ENCODE data around the gene FPR3.

DNA sequence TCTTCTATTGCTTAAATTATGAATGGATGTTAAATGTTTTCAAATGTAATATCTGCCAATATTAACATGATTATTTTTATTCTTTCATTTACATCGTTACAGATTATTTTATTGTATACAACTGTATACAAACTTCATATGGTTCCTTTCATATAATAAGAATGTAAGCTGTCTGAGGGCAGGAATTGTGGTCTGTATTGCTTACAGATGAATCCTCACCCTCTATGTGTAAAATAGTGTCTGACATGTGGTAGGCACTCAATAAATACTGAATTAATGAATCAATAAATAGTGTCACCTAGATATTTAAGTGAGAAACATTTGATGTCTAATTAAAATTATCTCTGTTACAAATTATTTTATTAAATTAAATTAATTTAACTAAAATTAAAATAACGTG, 7.8 kb downstream of the FPR3 start:
- TF ChIP-seq CTCF (IDR thresholded peaks at IDR 0.05 in 2 of 3, conservative IDR thresholded peaks at IDR 0.05 in 1 of 3; ENCODE audit: insufficient read depth in 2 of 3, low read depth in 1 of 3, low read length in 3 of 3): no peak
- TF ChIP-seq ZBTB1 (CRISPR knock-in tag; IDR thresholded peaks at IDR 0.05; ENCODE audit: borderline replicate concordance, low read depth): no peak
- TF ChIP-seq HNRNPK (IDR thresholded peaks at IDR 0.05; ENCODE audit: low read depth, low read length, poor library complexity, severe bottlenecking): no peak
- TF ChIP-seq ZSCAN29 (IDR thresholded peaks at IDR 0.05): no peak
- TF ChIP-seq, protein P1, sequence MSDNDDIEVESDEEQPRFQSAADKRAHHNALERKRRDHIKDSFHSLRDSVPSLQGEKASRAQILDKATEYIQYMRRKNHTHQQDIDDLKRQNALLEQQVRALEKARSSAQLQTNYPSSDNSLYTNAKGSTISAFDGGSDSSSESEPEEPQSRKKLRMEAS (CRISPR knock-in tag; IDR thresholded peaks at IDR 0.05): no peak
- TF ChIP-seq NFIC (IDR thresholded peaks at IDR 0.05): no peak
- TF ChIP-seq BHLHE40 (IDR thresholded peaks at IDR 0.05; ENCODE audit: low read length): no peak
- TF ChIP-seq ATF3 (IDR thresholded peaks at IDR 0.05): no peak
- TF ChIP-seq ATF3 (CRISPR knock-in tag; conservative IDR thresholded peaks at IDR 0.05): no peak
- TF ChIP-seq KDM4B (IDR thresholded peaks at IDR 0.05; ENCODE audit: borderline replicate concordance in 2 of 2, low read depth in 1 of 2): no peak
- TF ChIP-seq POLR2AphosphoS2 (IDR thresholded peaks at IDR 0.05; ENCODE audit: low read length): no peak
- TF ChIP-seq, protein P2, sequence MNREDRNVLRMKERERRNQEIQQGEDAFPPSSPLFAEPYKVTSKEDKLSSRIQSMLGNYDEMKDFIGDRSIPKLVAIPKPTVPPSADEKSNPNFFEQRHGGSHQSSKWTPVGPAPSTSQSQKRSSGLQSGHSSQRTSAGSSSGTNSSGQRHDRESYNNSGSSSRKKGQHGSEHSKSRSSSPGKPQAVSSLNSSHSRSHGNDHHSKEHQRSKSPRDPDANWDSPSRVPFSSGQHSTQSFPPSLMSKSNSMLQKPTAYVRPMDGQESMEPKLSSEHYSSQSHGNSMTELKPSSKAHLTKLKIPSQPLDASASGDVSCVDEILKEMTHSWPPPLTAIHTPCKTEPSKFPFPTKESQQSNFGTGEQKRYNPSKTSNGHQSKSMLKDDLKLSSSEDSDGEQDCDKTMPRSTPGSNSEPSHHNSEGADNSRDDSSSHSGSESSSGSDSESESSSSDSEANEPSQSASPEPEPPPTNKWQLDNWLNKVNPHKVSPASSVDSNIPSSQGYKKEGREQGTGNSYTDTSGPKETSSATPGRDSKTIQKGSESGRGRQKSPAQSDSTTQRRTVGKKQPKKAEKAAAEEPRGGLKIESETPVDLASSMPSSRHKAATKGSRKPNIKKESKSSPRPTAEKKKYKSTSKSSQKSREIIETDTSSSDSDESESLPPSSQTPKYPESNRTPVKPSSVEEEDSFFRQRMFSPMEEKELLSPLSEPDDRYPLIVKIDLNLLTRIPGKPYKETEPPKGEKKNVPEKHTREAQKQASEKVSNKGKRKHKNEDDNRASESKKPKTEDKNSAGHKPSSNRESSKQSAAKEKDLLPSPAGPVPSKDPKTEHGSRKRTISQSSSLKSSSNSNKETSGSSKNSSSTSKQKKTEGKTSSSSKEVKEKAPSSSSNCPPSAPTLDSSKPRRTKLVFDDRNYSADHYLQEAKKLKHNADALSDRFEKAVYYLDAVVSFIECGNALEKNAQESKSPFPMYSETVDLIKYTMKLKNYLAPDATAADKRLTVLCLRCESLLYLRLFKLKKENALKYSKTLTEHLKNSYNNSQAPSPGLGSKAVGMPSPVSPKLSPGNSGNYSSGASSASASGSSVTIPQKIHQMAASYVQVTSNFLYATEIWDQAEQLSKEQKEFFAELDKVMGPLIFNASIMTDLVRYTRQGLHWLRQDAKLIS (CRISPR knock-in tag; IDR thresholded peaks at IDR 0.05): no peak
- TF ChIP-seq EZH2 (IDR thresholded peaks at IDR 0.05; ENCODE audit: borderline replicate concordance, low read depth, low read length): no peak
- TF ChIP-seq KAT2B (IDR thresholded peaks at IDR 0.05; ENCODE audit: low read depth, low read length): no peak
- TF ChIP-seq MAFF (IDR thresholded peaks at IDR 0.05; ENCODE audit: low read length): no peak
